Heart right ventricle (tissue), 16 donors: ENCODE measurements around the gene ABCA4. TPM values are rescaled to one million over a fixed set of nuclear protein-coding genes. Genes with fewer than 3 reads are reported as not detected.

Experiments used
- ATAC-seq, 8 donors: fragments of 200-7000 bp; cut with Tn5 transposase; one replicate each; pipeline ENCODE4 v1.9.1; 2020; ENCODE audit warnings: mild to moderate bottlenecking in 8 of 8, moderate library complexity in 8 of 8, moderate number of reproducible peaks in 1 of 8
- DNase-seq, 2 donors: peaks; one replicate each; pipeline ENCODE4 v3.0.0-alpha.2; 2020
- H3K27ac ChIP-seq, 10 donors: fragments of 200-600 bp; sonication (generic) in 2 of 10; one replicate each; pipeline versions ENCODE4 v1.5.0 to v1.8.0; 2020 to 2022; ENCODE audit warnings: mild to moderate bottlenecking in 3 of 10
- H3K27me3 ChIP-seq, 7 donors: fragments of 200-600 bp; one replicate each; pipeline ENCODE4 v1.8.0; 2021 to 2022; ENCODE audit warnings: mild to moderate bottlenecking in 2 of 7
- H3K36me3 ChIP-seq, 9 donors: fragments of 200-600 bp; sonication (generic) in 1 of 9; one replicate each; pipeline versions ENCODE4 v1.5.0 to v1.8.0; 2020 to 2022; ENCODE audit warnings: mild to moderate bottlenecking in 2 of 9
- H3K4me1 ChIP-seq, 9 donors: fragments of 200-600 bp; sonication (generic) in 1 of 9; one replicate each; pipeline versions ENCODE4 v1.5.0 to v1.8.0; 2020 to 2022; ENCODE audit warnings: mild to moderate bottlenecking in 4 of 9
- H3K4me3 ChIP-seq, 10 donors: fragments of 200-600 bp; sonication (generic) in 2 of 10; one replicate each; pipeline versions ENCODE4 v1.5.0 to v1.8.0; 2020 to 2022; ENCODE audit warnings: mild to moderate bottlenecking in 7 of 10, moderate library complexity in 2 of 10
- H3K9me3 ChIP-seq, 11 donors: fragments of 200-600 bp in 10 of 11; sonication (generic) in 2 of 11; one replicate each; pipeline versions ENCODE4 v1.5.0 to v1.8.0; 2013 to 2022; ENCODE audit warnings: mild to moderate bottlenecking in 2 of 11, control low read depth in 1 of 11, moderate library complexity in 1 of 11
- WGBS, 2 donors: extraction: QIAGEN DNeasy Blood & Tissue Kit; methylation state at CpG; one replicate each; pipeline ENCODE4 v1.1.7; 2013; ENCODE audit warnings: inconsistent platforms in 1 of 2; 5-methylcytosine and 5-hydroxymethylcytosine counted together
- intact Hi-C, 10 donors: fragments of 100-400 bp; cut with DNase I; formaldehyde crosslinking; loops; one replicate each; pipeline versions ENCODE4 v1.11.1 to v1.14.2; 2022
- polyA plus RNA-seq, 2 donors: library from polyadenylated mRNA; stranded (reverse); fragments of 200-250 nt; gene quantifications; one replicate each; pipeline ENCODE4 v1.2.3, GENCODE V29; 2013
- total RNA-seq, 10 donors: library from RNA; stranded (reverse); fragmentation: NEBNext Ultra II Directional in 3 of 10; extraction: Animal tissue kit (Norgen Biotek cat#: 25700) in 3 of 10; gene quantifications; one replicate each; pipeline versions ENCODE4 v1.2.1 to v1.2.4, GENCODE V29; 2021 to 2023
- TF ChIP-seq, protein P1 (sequence below), 9 donors: fragments of 200-600 bp; sonication (generic) in 2 of 9; IDR thresholded peaks; one replicate each; pipeline versions ENCODE4 v1.5.0 to v1.8.0; 2021 to 2022; ENCODE audit warnings: antibody characterized with exemption in 9 of 9, mild to moderate bottlenecking in 5 of 9, moderate library complexity in 1 of 9
- donor health status: Arrhythmogenic right ventricular cardiomyopathy.
- donor health status: ischemic (EF 13 %, LVEDD 7.1; RV severe dilation, severe dysfunction).
- donor health status: healthy with polysubstance abuse.
- donor health status: DM: no; HTN: yes; CAD: no.
- donor health status: DM: no; HTN: no; CAD: no.
- donor health status: ischemic (EF 25% LVEDD 6.9; RV normal size, moderate dysfunction).
- donor health status: ischemic (EF 25% LVEDD 5.7; RV mildly dilated, moderate dysfunction).
- donor health status: healthy.
- donor health status: DM: yes; HTN: yes; CAD: no.
- donor health status: Ischemic cardiomyopathy.
- donor health status: ischemic (EF 35%, LVEDD 5.7; RV mildly dilated, moderate dysfunction).
- donor health status: nonischemic (EF 11% LVEDD 7.7; RV severe dilation, severe dysfunction).
- donor health status: DM: yes; HTN: yes; CAD: no.
- donor health status: PGD.
- donor health status: ischemic (EF 29% LVEDD 5.4; RV normal size, mild dysfunction).
- donor health status: nonischemic (EF 23%, LVEDD 6.1; RV moderate dilation, normal function).

Gene ABCA4
- total and polyA plus RNA-seq, 12 donors = 0.05 to 0.66 (median 0.21) TPM

DNA sequence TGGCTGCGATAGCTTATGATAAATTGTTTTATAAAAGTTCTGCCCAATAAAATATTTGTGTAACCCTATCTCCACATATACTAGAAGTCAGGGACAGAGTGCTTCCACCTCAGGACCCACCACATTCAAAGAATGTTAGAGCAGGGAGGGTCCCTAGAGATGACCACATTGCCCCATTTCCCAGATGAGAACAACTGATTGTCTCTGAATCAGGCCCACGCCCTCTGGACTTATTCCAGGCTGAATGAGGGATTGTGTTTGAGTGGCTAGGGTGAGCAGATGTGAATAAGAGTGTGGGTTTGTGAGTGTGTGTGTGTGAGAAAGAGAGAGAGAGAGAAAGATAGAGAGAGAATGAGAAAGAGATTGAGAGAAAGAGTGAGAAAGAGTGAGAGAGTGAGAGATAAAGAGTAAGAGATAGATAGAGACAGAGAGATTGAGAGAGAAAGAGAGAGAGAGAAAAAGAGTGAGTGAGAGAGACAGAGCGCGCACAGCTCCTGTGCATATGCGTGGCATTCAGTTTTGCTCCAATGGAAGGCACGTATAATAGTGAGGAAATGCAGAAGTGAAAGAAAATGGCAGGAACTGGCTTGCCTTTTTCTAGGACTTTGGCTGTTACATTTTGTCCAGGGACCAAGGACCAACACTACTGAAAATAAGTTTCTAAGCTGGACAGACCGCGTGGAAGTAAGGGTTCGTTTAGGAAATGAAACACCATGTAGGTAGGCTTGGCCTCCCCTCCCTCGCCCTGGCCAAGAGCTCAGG, 94.1 kb downstream of the ABCA4 start:
- WGBS, 2 donors = 93% methylated on average over 10 of the region's 10 CpGs
- TF ChIP-seq, protein P1, sequence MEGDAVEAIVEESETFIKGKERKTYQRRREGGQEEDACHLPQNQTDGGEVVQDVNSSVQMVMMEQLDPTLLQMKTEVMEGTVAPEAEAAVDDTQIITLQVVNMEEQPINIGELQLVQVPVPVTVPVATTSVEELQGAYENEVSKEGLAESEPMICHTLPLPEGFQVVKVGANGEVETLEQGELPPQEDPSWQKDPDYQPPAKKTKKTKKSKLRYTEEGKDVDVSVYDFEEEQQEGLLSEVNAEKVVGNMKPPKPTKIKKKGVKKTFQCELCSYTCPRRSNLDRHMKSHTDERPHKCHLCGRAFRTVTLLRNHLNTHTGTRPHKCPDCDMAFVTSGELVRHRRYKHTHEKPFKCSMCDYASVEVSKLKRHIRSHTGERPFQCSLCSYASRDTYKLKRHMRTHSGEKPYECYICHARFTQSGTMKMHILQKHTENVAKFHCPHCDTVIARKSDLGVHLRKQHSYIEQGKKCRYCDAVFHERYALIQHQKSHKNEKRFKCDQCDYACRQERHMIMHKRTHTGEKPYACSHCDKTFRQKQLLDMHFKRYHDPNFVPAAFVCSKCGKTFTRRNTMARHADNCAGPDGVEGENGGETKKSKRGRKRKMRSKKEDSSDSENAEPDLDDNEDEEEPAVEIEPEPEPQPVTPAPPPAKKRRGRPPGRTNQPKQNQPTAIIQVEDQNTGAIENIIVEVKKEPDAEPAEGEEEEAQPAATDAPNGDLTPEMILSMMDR (IDR thresholded peaks at IDR 0.05) = no peak
- ATAC-seq (no peak), DNase-seq (no peak)
- H3K4me3 ChIP-seq = no peak overlapping the region
- no peak overlapping the region for H3K27ac ChIP-seq
- no peaks in the 10 kb centered on the region for H3K9me3 ChIP-seq
- H3K36me3 ChIP-seq = no peaks in the 10 kb centered on the region
- no peaks in the 10 kb centered on the region for H3K27me3 ChIP-seq
- H3K4me1 ChIP-seq = peaks cover 0 to 25% (median 6%) of the 10 kb centered on the region in 9 donors
- intact Hi-C loops = loop anchor here in 6 of 10 donors (1.0 to 10.0 kb wide), 3 partner anchors 310 to 438 kb away; no protein-coding TSS in a partner anchor

DNA sequence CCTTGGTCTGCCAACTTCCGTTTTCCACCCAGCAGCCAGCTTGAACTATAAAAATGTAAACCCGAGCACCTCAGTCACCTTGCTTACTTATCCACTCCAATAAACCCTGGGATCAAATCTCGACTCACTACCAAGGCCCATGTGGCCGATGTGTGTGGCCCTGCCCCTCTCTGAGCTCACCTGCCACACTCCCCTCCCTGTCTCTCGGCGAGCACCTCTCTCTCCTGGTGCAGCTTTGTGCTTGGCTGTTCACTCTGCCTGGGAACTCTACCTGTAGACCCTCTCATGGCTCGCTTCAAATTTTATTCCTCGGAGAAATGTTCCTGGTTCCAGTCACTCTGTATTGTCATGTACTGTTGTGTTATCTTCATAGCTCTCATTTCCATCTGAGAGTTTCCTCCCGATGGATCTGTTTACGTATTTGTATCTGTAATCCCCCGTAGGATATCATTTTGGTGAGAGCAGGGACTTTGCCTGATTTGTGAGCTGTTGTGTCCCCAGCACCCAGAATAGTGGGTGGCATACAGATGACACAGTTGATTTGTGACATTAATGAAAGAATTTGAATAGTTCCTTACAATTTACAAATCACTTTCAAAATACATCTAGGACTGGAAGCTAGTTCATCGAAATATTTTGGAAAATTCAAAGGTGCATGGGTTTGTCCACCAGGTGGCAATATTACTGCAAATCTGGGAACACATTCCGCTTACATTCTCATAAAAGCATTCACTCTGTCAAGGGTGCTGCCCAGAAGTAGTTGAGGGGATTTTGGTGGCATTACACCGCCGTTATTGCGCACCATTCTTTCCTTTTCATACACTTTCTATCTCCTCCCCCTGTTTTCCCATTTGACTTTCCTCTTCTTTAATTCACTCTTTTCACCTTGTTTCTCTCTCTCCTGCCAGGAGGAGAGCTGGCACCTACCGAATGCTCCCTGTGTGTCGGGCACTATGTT, 95.3 kb downstream of the ABCA4 start:
- ATAC-seq = peak in 5 of 8 donors; percentile 39 to 72 (median 56)
- 57 to 58% methylated on average over 18 of the region's 18 CpGs for WGBS, 2 donors

DNA sequence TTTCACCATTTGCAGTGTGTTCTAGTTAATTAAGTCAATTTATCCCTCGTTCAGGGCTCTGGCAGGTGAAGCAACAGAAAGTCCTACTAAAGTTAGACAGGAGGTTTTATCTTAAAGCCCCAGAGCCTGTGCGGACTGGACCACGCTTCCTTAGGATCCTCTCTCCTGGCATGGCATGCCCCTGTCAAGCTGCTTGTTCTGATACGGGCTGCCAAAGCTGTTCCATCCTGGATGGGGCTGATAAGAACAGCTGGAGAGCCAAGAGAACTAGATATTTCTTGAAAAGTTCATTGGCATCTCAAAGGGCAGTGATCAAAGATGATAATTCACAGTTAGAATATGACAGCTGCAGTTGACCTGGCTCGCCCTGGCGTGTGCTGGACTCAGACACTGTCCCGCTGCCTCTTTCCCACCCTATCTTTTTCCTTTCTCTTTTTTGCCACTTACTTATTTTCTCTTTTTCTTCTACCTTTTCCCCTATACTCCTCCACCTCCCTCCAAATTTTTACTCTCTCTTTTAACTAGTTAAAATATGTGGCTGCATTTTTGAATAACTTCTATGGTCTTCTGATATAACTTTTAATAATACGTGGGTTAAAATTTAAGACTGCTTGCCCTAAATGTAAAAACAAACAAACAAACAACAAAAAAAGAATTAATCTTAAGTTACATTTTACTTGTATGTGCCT, 96.7 kb downstream of the ABCA4 start:
- Histone ChIP-seq H3K4me1 (peaks cover 0 to 38% (median 9%) of the 10 kb centered on the region in 9 donors), H3K36me3 (no peaks in the 10 kb centered on the region), H3K4me3 (no peak overlapping the region), H3K27me3 (no peaks in the 10 kb centered on the region), H3K9me3 (no peaks in the 10 kb centered on the region), H3K27ac (no peak overlapping the region)
- 90 to 92% methylated on average over 8 of the region's 8 CpGs for WGBS, 2 donors
- ATAC-seq (no peak), DNase-seq (no peak)
- TF ChIP-seq, protein P1 (IDR thresholded peaks at IDR 0.05) = no peak
- intact Hi-C loops = loop anchor here in 3 of 10 donors (2.0 to 10.0 kb wide), 2 partner anchors 313 to 441 kb away; no protein-coding TSS in a partner anchor

More for the DNA sequence above, 95.3 kb downstream of the ABCA4 start:
- H3K27ac ChIP-seq = peak overlapping the region in 1 of 10 donors; percentile 11
- no peaks in the 10 kb centered on the region for H3K36me3 ChIP-seq
- peak overlapping the region in 1 of 10 donors; percentile 8 for H3K4me3 ChIP-seq
- H3K27me3 ChIP-seq = no peaks in the 10 kb centered on the region
- TF ChIP-seq, protein P1 (IDR thresholded peaks at IDR 0.05) = peak; percentile 70 to 90 (median 81)
- peak in 1 of 2 donors; percentile 58 for DNase-seq
- intact Hi-C loops = loop anchor here in 7 of 10 donors (1.0 to 10.0 kb wide), 4 partner anchors 311 to 439 kb away; no protein-coding TSS in a partner anchor
- H3K9me3 ChIP-seq = no peaks in the 10 kb centered on the region
- H3K4me1 ChIP-seq = peaks cover 0 to 34% (median 8%) of the 10 kb centered on the region in 9 donors
